ENCODE data around the gene ANTXR1. TPM values are rescaled to one million over a fixed set of nuclear protein-coding genes. Genes with fewer than 3 reads are reported as not detected.

ANTXR1 gene
- total RNA-seq, 1 donor: 61.5 TPM

GRCh38 chr2:69157441-69157840, 144.5 kb downstream of the ANTXR1 start:
- no peak overlapping the region for H3K4me3 ChIP-seq (ENCODE audit: low read depth, low read length)
- no peak for DNase-seq (ENCODE audit: low read depth)
- no peak for TF ChIP-seq CTCF (IDR thresholded peaks at IDR 0.05; ENCODE audit: insufficient read depth, low read length)

- H3K4me3 ChIP-seq (ENCODE audit: low read depth, low read length): no peak overlapping the region
- DNase-seq (ENCODE audit: low read depth): no peak
- TF ChIP-seq CTCF (IDR thresholded peaks at IDR 0.05; ENCODE audit: insufficient read depth, low read length): no peak
Measured at GRCh38 chr2:69159986-69160385, 147.0 kb downstream of the ANTXR1 start.

GRCh38 chr2:69162057-69162456, 149.1 kb downstream of the ANTXR1 start:
- H3K4me3 ChIP-seq (ENCODE audit: low read depth, low read length): no peak overlapping the region
- no peak for TF ChIP-seq CTCF (IDR thresholded peaks at IDR 0.05; ENCODE audit: insufficient read depth, low read length)
- no peak for DNase-seq (ENCODE audit: low read depth)

- no peak for TF ChIP-seq CTCF (IDR thresholded peaks at IDR 0.05; ENCODE audit: insufficient read depth, low read length)
- peak; percentile 94 for DNase-seq (ENCODE audit: low read depth)
- H3K4me3 ChIP-seq (ENCODE audit: low read depth, low read length): no peak overlapping the region
Measured at GRCh38 chr2:69163109-69163508, 150.1 kb downstream of the ANTXR1 start.

- TF ChIP-seq CTCF (IDR thresholded peaks at IDR 0.05; ENCODE audit: insufficient read depth, low read length): no peak
- H3K4me3 ChIP-seq (ENCODE audit: low read depth, low read length): no peak overlapping the region
- DNase-seq (ENCODE audit: low read depth): no peak
Measured at GRCh38 chr2:69163556-69163955, 150.6 kb downstream of the ANTXR1 start.

- DNase-seq (ENCODE audit: low read depth): peak; percentile 80
- no peak overlapping the region for H3K4me3 ChIP-seq (ENCODE audit: low read depth, low read length)
- no peak for TF ChIP-seq CTCF (IDR thresholded peaks at IDR 0.05; ENCODE audit: insufficient read depth, low read length)
Measured at GRCh38 chr2:69164061-69164778, 151.2 kb downstream of the ANTXR1 start.

Measured in fibroblast of the aortic adventitia (primary cell).